ENCODE measurements around the gene REC114. TPM values are rescaled to one million over a fixed set of nuclear protein-coding genes. Genes with fewer than 3 reads are reported as not detected.

Gene REC114
- polyA plus RNA-seq, 1 experiment: not detected

DNA sequence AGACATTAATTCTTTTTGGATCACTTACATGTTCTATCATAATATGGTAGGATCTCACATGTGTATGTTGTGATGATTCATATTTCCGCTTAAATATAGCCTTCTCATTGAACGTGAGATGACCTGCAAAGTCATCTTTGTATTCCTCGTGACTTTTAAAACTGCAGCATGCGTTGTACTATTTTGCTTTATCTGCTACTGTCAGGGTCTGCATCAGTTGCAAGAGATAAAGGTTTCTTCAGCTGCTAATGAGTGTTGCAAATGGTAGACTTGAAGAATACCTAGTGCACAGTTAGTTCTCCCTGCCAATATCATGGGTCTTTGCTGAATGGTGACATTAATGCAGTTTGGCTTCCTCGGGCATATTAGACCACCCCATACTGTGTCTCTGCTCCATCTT lies 31.8 kb downstream of the REC114 start:
- Histone ChIP-seq H3K36me3 (ENCODE audit: control insufficient read depth, insufficient read depth, low read length) (no peaks in the 10 kb centered on the region), H3K4me3 (ENCODE audit: low read depth, low read length) (no peak overlapping the region), H3K27me3 (ENCODE audit: control insufficient read depth, insufficient read depth, low read length) (no peaks in the 10 kb centered on the region)
- DNase-seq (ENCODE audit: low read depth): no peak
- ChIA-PET POLR2A (no interaction called here), CTCF (interaction anchor here (1.0 kb wide), 1 partner anchor 28 kb away, joined by 3 read pairs; no protein-coding TSS in a partner anchor)
- TF ChIP-seq, protein P1, sequence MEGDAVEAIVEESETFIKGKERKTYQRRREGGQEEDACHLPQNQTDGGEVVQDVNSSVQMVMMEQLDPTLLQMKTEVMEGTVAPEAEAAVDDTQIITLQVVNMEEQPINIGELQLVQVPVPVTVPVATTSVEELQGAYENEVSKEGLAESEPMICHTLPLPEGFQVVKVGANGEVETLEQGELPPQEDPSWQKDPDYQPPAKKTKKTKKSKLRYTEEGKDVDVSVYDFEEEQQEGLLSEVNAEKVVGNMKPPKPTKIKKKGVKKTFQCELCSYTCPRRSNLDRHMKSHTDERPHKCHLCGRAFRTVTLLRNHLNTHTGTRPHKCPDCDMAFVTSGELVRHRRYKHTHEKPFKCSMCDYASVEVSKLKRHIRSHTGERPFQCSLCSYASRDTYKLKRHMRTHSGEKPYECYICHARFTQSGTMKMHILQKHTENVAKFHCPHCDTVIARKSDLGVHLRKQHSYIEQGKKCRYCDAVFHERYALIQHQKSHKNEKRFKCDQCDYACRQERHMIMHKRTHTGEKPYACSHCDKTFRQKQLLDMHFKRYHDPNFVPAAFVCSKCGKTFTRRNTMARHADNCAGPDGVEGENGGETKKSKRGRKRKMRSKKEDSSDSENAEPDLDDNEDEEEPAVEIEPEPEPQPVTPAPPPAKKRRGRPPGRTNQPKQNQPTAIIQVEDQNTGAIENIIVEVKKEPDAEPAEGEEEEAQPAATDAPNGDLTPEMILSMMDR (IDR thresholded peaks at IDR 0.05; ENCODE audit: insufficient read depth, low read depth, low read length): no peak

DNA sequence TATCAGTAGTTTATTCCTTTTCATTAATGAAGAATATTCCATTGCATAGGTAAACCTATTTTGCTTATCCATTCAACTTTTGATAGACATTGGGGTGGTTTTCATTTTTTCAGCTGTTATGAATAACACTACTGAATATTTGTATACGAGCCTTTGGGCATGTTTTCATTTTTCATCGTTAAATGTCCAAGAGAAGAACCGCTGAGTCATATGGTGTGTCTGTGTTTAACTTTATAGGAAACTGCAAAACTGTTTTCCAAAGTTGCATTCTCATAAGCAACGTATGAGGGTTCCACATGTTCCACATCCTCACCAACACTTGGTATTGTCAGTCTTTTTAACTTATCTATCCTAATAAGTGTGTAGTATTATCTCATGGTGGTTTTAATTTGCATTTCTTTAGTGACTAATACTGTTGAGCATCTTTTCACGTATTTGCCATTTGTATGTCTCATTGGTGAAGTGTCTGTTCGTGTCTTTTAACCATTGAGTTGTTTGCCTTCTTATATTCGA lies 33.8 kb downstream of the REC114 start:
- ChIA-PET POLR2A (no interaction called here), CTCF (interaction anchor here (2.1 kb wide), 1 partner anchor 13 kb away, joined by 7 read pairs; no protein-coding TSS in a partner anchor)
- TF ChIP-seq, protein P1 (IDR thresholded peaks at IDR 0.05; ENCODE audit: insufficient read depth, low read depth, low read length): no peak

DNA sequence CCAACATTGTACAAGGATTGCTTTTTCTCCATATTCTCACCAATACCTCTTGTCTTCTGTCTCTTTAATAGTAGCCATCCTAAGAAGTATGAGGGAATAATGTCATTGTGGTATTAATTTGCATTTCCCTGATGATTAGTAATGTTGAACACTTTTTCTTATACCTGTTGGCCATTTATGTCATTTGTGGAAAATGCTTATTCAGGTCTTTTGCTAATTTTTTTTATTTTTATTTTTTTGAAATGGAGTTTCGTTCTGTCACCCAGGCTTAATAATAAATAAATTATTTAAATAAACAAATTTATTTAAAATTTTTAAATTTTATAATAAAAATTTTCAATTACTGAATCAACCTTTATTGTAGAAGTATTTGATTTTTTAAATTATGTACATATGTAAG lies 37.1 kb downstream of the REC114 start:
- ChIA-PET CTCF (no interaction called here), POLR2A (no interaction called here)
- no peak overlapping the region for H3K4me3 ChIP-seq (ENCODE audit: low read depth, low read length)
- TF ChIP-seq, protein P1 (IDR thresholded peaks at IDR 0.05; ENCODE audit: insufficient read depth, low read depth, low read length): no peak
- no peaks in the 10 kb centered on the region for H3K36me3 ChIP-seq (ENCODE audit: control insufficient read depth, insufficient read depth, low read length)
- no peaks in the 10 kb centered on the region for H3K27me3 ChIP-seq (ENCODE audit: control insufficient read depth, insufficient read depth, low read length)
- no peak for DNase-seq (ENCODE audit: low read depth)

More for the DNA sequence above, 33.8 kb downstream of the REC114 start:
- Histone ChIP-seq H3K27me3 (ENCODE audit: control insufficient read depth, insufficient read depth, low read length) (no peaks in the 10 kb centered on the region), H3K36me3 (ENCODE audit: control insufficient read depth, insufficient read depth, low read length) (no peaks in the 10 kb centered on the region), H3K4me3 (ENCODE audit: low read depth, low read length) (no peak overlapping the region)
- no peak for DNase-seq (ENCODE audit: low read depth)

DNA sequence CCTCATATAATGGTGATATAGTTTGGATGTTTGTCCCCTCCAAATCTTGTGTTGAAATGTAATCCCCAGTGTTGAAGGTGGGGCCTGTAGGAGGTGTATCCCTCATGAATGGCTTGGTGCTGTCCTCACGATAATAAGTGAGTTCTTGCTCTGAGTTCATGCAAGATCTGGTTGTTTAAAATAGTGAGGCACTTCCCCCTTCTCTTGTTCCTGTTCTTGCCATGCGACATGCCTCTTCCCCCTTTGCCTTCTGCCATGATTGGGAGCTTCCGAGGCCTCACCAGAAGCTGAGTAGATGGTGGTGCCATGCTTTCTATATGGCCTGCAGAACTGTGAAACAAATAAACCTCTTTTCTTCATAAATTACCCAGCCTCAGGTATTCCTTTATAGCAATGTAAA lies 39.2 kb downstream of the REC114 start:
- POLR2A ChIA-PET: no interaction called here
- H3K27me3 ChIP-seq (ENCODE audit: control insufficient read depth, insufficient read depth, low read length): no peaks in the 10 kb centered on the region
- H3K4me3 ChIP-seq (ENCODE audit: low read depth, low read length): no peak overlapping the region
- TF ChIP-seq, protein P1 (IDR thresholded peaks at IDR 0.05; ENCODE audit: insufficient read depth, low read depth, low read length): no peak
- CTCF ChIA-PET: no interaction called here
- H3K36me3 ChIP-seq (ENCODE audit: control insufficient read depth, insufficient read depth, low read length): no peaks in the 10 kb centered on the region
- no peak for DNase-seq (ENCODE audit: low read depth)

- H3K27me3 ChIP-seq (ENCODE audit: control insufficient read depth, insufficient read depth, low read length): no peaks in the 10 kb centered on the region
- TF ChIP-seq, protein P1 (IDR thresholded peaks at IDR 0.05; ENCODE audit: insufficient read depth, low read depth, low read length): no peak
- H3K36me3 ChIP-seq (ENCODE audit: control insufficient read depth, insufficient read depth, low read length): no peaks in the 10 kb centered on the region
- no peak overlapping the region for H3K4me3 ChIP-seq (ENCODE audit: low read depth, low read length)
- CTCF ChIA-PET: no interaction called here
- DNase-seq (ENCODE audit: low read depth): no peak
- POLR2A ChIA-PET: no interaction called here
Observed at GRCh38 chr15:73483053-73483452, 40.1 kb downstream of the REC114 start.
